ENCODE data around the gene ELOVL6.
"Not testable (repeated sequence)": the region's sequence is repeated elsewhere in the genome, so short reads cannot be mapped to it uniquely, and the experiment has no call there.

Gene ELOVL6

DNA sequence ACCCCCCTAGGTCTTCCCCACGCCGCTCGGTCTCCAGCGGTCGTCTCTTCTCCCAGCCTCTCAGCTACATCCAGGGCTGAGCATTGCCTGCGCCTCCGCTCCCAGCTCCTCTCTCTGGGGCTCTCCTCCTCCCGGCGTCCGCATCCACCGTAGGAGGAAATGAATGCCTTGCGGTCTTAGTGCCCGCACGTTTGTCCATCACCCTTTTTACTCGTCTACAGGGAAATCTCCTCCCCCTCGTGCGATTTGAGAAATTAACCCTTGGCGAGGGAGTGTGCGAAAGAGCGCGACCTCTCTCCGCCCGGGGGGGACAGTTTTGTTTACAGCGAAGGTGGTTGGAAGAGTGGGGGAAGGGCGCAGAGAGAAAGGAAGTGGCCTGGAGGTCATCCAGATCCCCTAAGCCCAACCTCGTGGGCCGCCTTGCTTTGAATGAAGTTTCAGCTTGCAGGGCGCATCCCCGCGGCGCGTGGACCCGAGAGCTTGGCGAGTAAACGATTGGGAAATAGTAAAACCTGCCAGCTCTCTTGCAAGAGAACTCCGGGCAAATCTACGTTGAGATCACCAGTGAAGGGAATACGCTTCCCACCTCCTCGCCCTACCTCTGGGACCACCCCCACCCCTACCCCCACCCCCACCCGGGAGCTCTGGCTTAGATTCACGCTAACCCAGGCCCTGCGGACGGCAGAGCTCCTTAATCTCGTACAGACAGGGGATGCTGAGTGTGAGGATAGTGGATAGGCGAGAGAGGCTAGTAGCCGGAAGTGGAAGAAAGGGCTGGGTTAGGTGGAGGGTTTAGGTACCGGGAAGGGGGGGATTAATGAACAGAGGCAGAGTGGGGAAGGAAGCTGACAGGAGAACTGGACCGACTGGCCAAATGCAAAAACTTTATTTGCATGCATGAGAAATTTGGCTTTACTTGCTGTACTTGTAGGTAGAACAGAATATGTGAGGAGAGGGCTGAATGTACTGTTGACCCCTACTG, at the start of gene ELOVL6:
Gene ELOVL6, minus strand, starts transcription at position 181 of the 982 bp plus-strand sequence. CDS start 280 bp downstream, outside the sequence.
- no peak for FAIRE-seq

GRCh38 chr4:110248100-110248499, 49.7 kb upstream of the ELOVL6 start:
- FAIRE-seq, result no peak

- FAIRE-seq, result no peak
Observed at GRCh38 chr4:110247591-110247990, 49.2 kb upstream of the ELOVL6 start.

DNA sequence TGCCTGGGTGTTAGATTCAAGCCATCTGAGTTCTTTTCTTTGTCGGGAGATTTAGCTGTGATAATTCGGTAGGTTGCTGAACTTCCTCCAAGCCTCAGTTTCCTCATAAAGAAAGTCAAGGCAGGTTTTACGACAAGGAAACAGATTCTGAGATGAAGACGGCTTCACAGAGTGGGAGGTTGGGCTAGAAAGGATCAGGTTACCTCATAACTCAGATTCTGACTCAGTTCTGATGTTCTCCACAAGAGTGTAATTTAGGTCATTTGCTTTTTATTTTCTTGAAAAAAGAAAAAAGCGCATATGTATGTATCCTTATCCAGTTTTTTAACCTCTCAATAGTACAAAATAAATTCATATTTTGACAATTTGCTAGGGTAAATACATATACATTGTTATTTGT, 47.2 kb upstream of the ELOVL6 start:
- FAIRE-seq, result no peak

DNA sequence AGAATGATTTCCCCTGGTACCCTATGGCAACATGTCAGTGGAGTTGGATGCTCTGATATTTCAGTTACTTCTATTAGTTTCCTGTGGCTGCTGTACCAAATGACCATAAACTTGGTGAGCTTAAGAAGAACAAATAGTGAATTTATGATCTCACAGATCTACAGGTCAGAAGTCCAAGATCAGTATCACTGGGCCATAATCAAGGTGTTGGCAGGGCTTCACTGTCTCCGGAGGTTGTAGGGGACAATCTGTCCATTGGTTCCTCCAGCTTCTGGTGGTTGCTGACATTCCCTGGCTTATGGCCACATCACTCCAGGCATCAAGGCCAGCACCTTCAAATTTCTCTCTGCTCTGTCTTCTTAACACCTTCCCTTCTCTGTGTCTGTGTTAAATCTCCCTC, 37.9 kb upstream of the ELOVL6 start:
- FAIRE-seq, result no peak

DNA sequence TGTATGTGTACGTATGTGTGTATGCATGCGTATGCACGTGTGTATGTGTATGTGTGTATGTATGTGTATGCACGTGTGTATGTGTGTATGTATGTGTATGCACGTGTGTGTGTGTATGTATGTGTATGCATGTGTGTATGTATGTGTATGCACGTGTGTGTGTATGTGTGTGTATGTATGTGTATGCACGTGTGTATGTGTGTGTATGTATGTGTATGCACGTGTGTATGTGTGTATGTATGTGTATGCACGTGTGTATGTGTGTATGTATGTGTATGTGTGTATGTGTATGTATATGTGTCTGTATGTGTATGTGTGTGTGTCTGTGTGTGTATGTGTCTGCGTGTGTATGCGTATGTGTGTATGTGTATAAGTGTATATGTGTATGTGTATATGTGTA, 35.2 kb upstream of the ELOVL6 start:
- FAIRE-seq, result not testable (repeated sequence)

DNA sequence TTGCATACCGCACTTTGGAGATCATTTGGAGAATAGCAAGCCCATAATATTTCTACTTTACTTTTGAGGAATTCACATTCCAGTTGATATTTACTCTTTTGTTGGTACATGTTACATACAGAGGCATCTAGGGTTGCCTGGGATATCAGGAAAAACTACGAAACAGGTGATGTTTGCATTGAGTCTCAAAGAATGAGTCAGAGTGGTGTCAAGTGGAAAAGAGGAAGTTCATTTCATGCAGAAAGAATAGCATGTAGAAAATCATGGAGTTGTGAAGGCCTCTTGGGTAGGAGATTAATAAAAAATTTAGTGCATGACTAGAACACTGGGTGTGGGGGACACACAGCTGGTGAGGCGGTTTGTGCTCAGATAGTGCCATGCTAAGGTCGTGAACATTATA, 33.5 kb upstream of the ELOVL6 start:
- no peak for FAIRE-seq

- FAIRE-seq, result no peak
Observed at GRCh38 chr4:110229266-110229665, 30.9 kb upstream of the ELOVL6 start.

- no peak for FAIRE-seq
Observed at GRCh38 chr4:110224812-110225211, 26.4 kb upstream of the ELOVL6 start.

- FAIRE-seq, result no peak
Observed at GRCh38 chr4:110224142-110224541, 25.7 kb upstream of the ELOVL6 start.

- FAIRE-seq, result not testable (repeated sequence)
Observed at GRCh38 chr4:110218935-110219334, 20.5 kb upstream of the ELOVL6 start.

- FAIRE-seq, result not testable (repeated sequence)
Observed at GRCh38 chr4:110217181-110217580, 18.8 kb upstream of the ELOVL6 start.

- FAIRE-seq, result no peak
Observed at GRCh38 chr4:110216129-110216528, 17.7 kb upstream of the ELOVL6 start.

DNA sequence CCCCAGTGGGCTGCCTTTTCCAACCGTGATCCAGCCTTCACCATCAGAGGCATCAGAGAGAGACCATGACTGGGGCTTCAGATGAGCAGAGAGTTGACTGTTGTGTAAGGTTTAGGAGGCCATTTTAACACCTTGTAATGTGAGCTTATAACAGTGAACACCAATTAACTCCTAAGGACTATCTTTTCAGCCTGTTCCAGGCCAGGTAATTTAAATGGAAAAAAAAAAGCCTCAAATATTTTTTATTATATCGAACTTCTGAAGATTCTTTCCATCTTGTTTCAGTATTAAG, 13.3 kb upstream of the ELOVL6 start:
- FAIRE-seq, result no peak

DNA sequence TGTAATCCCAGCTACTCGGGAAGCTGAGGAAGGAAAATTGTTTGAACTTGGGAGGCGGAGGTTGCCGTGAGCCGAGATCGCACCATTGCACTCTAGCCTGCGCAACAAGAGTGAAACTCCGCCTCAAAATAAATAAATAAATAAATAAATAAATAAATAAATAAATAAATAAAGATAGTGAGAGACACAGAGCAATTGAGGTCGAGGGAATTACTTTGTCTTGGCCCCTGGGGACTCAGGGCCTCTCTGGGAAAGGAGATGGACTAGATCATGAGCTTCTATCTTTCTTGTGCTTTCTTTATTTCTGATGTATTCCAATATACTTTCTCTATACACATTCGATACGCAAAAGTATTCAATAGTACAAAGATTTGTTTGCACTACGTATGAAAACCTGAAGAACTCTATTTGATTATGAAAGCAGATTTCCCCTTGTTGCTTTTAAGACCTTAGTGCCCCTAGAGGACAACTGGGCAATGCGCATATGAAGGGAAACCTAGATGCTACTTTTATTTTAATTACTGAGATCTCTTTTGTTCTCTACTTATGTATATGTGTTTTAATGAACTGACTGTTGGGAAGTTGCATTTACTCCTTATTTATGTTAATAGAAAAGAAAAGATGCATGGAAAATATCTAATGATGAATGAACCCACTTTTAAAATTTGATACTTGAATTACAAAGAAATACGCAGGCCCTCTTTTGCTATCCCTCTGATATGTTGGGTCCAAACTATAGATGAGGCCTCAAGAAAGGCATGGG, 12.8 kb upstream of the ELOVL6 start:
- peak; percentile 84 for FAIRE-seq

GRCh38 chr4:110208419-110208818, 10.0 kb upstream of the ELOVL6 start:
- no peak for FAIRE-seq

DNA sequence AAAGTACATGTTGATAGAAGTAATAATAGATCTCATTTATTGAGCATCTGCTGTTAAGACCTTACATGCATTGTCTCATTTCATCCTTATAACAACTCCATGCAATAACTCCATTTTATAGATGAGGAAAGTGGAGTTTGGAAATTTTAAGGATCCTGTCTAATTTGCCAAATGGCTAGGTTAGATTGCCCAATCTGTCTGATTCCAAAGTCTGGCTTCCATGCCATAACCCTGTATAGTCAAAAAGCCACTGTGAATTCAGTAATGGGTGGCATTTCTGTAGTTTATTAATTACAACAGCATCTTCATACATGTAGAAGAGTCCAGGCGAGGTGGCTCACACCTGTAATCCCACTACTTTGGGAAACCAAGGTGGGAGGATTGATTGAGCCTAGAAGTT, 8.8 kb upstream of the ELOVL6 start:
- FAIRE-seq, result no peak

DNA sequence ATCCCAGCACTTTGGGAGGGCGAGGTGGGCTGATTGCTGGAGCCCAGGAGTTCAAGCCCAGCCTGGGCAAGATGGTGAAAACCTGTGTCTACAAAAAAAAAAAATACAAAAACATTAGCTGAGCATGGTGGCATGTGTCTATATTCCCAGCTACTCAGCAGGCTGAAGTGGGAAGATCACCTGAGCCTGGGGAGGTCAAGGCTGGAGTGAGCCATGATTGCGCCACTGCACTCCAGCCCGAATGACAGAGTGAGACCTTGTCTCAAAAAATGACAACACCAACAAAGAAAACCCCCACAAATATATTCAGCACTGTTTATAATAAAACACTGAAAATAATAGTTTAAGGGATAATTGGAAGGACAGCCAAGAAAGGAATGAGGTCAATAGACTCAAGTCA, 3.6 kb upstream of the ELOVL6 start:
- FAIRE-seq, result no peak

- no peak for FAIRE-seq
Observed at GRCh38 chr4:110201502-110201901, 3.1 kb upstream of the ELOVL6 start.

DNA sequence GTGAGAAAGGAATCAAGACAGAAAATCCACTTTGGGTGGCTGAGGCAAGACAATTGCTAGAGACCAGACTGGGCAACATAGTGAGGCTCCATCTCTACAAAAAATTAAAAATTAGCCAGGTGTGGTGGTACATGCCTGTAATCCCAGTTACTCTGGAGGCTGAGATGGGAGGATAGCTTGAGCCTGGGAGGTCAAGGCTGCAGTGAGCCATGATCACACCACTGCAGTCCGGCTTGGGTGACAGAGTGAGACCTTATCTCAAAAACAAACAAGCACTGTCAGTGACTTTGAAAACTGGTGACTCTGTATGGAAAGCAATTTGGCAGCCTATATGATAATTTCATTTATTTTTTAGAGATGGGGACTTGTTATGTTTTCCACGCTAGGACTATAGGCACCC, 2.3 kb upstream of the ELOVL6 start:
- no peak for FAIRE-seq

DNA sequence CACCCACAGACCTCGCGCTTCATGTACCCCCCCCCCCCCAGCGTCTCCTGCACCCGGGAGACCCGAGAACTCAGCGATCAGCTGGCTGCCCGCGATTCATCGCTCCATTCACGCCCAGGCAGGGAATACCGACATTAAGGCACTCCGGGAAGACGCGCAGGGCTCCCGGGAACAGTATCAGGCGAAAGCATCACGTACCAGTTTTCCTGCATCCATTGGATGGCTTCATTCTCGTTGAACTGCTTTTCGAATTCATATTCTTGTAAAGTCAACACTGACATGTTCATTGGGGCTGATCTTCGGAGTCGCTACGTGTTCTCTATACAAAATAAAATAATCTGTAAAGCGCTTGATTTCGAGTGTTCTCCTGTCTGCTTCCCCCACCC, 373 bp downstream of the ELOVL6 start:
- no peak for FAIRE-seq

- FAIRE-seq, result no peak
Observed at GRCh38 chr4:110197529-110198042, 829 bp downstream of the ELOVL6 start.

- no peak for FAIRE-seq
Observed at GRCh38 chr4:110196871-110197528, 1.4 kb downstream of the ELOVL6 start.

All from endometrium (tissue), 2 donors.